ENCODE measurements around the gene SMIM3.

DNA sequence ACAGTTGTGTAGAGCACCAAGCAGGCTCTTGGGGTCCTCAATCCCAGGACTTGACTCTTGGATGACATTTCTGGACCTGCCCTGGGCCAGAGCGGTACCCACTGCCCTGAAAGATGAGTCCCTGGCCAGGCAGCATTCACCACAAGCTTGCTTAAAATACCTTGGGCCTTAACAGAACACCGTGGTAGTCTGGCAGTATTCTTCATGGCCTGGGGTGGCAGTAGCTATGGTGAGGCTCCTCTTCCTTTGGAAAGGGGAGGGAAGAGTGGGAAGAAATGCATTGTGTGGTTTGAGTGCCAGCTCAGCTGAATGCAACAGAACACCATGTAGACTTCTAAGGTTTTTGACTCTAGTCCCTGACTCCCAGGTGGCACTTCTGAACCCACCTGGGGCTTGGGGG is 38.4 kb downstream of the SMIM3 start:
- TF ChIP-seq ZNF18 (tag by site-specific recombination; IDR thresholded peaks at IDR 0.05) (no peak), ZNF513 (tag by site-specific recombination; IDR thresholded peaks at IDR 0.05) (no peak), CTCF (tag by site-specific recombination; IDR thresholded peaks at IDR 0.05) (no peak)
